GM11168 (cell line): ENCODE results near the gene DNAL4.
"Not testable (repeated sequence)": the region's sequence is repeated elsewhere in the genome, so short reads cannot be mapped to it uniquely, and the experiment has no call there.

ENCODE experiments used
- in situ Hi-C: fragments of 300-500 bp; cut with MboI; formaldehyde crosslinking; loops from one replicate; pipeline ENCODE4 v1.12.0; 2022; ENCODE audit warnings: low sequenced_read_pairs; ENCODE audit not compliant: unreplicated experiment

The DNAL4 gene

DNA sequence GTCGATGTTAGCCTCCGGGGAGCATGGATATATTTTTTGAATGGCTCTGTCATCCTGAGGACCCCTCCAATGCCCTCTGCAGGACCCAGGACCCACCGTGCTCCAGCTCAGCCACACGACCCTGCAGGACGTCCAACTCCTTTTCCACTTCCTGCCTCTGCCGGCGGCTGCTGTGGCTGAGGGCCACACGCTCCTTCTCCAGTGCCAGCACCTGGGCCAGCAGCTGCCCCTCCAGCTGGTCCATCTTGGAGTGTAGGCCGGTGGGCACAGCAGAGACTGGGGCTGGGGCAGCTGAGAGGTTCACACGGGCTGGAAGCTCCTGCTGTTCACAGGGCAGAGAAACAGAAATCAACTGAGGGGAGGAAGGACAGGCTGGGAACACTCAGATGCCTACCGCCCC, 34.2 kb upstream of the DNAL4 start:
- in situ Hi-C loops, result no loop called here

GRCh38 chr22:38827510-38827909, 33.6 kb upstream of the DNAL4 start:
- in situ Hi-C loops, result no loop called here

GRCh38 chr22:38826801-38827200, 32.9 kb upstream of the DNAL4 start:
- in situ Hi-C loops, result no loop called here

DNA sequence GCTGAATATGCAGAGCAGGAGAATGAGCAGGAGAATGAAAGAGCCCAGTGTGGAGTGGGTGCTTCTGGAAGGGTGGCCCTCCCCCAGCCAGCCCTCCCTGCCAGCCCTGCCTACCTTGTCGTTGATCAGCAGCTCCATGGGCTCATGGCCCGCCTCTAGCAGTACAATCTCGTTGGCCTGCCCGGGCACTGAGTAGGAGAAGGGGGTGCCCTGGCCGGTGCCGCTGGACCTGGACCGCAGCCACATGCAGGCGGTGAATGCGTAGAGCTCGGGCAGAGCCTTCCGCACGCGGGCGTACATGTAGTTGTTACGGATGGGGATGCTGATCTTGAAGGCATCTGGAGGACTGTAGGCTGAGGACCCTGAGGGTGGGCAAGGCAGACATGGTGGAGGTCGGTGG, 32.4 kb upstream of the DNAL4 start:
- in situ Hi-C loops, result no loop called here

DNA sequence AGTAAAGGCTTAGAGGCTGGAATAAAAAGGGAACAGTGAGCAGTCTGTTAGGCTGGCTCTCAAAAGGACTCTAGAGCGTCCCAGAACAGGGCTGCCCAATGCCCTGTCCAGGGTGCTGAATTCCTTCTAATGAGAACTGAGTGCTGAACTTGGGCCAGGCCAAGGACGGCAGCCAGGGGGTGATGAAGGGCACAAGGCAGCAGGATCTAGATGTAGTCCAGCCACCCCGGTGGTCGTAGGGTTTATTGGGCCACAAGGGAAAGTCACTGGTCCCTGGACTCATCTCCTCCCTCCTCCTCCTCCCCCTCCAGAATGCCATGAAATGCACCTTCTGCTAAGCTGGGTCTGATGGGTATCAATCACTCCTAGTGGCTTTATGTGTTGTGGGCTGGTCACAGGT, 30.6 kb upstream of the DNAL4 start:
- in situ Hi-C loops, result no loop called here

GRCh38 chr22:38823637-38824036, 29.7 kb upstream of the DNAL4 start:
- in situ Hi-C loops, result no loop called here

GRCh38 chr22:38823076-38823475, 29.1 kb upstream of the DNAL4 start:
- in situ Hi-C loops, result no loop called here

- in situ Hi-C loops, result no loop called here
Measured at GRCh38 chr22:38820020-38820419, 26.1 kb upstream of the DNAL4 start.

DNA sequence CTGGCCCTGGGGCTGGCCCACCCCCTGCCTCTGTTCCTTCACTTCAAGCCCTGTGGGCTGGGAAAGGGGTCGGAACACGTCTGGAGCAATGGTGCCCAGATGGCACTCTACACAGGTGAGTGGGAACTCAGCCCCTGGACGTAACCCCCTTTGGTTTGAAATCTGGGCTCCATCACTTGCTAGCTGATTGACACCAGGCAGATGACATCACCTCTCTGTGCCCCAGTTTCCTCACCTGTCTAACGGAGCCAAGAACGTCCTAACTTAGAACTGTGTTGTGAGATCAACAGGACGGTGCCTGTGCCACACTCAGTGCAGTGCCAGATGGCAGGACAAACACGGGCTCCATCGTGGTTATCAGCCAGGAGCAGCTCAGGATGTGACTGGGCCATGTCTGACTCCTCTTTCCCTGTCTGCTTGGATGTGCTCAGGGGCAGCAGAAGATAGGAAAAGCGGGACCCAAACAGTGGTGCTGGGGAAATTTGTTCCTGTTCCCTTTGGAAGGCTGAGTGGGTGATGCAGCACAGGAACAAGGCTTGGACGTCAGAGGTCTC, 25.5 kb upstream of the DNAL4 start:
- in situ Hi-C loops, result no loop called here

GRCh38 chr22:38817196-38817595, 23.3 kb upstream of the DNAL4 start:
- in situ Hi-C loops, result no loop called here

DNA sequence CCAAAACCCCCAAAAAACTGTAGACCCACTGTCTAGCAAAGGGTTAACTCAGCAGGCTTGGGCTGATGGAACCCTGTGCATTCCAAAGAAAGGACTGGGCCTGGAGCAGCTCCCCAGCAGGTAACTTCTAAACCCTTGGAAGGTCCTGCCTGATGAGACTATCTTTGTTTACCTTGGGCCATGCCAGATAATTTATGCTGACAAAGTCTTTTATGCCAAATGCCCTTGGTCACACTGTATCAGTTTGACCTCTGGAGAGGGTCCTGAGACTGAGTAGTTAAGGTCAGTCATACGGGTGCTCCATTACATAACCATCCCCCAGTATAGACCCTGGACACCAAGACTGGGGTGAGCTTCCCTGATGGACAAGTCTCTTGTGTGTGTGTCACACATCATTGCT, 21.9 kb upstream of the DNAL4 start:
- in situ Hi-C loops, result no loop called here

DNA sequence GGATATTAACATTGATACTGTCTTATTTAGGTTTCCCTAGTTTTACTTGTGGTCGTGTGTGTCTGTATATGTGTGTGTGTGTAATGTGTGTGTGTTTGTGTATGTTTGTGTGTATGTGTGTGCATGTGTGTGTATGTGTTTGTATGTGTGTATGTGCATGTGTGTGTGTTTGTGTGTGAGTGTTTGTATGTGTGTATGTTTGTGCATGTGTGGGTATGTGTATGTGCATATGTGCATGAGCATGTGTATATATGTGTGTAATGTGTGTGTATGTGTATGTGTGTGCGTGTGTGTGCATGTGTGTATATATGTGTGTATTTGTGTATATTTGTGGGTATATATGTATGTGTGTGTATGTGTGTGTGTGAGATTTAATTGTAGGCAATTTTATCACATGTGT, 17.3 kb upstream of the DNAL4 start:
- in situ Hi-C loops, result no loop called here

- in situ Hi-C loops, result not testable (repeated sequence)
Measured at GRCh38 chr22:38805041-38805593, 11.2 kb upstream of the DNAL4 start.

GRCh38 chr22:38802671-38803121, 8.8 kb upstream of the DNAL4 start:
- in situ Hi-C loops, result no loop called here

DNA sequence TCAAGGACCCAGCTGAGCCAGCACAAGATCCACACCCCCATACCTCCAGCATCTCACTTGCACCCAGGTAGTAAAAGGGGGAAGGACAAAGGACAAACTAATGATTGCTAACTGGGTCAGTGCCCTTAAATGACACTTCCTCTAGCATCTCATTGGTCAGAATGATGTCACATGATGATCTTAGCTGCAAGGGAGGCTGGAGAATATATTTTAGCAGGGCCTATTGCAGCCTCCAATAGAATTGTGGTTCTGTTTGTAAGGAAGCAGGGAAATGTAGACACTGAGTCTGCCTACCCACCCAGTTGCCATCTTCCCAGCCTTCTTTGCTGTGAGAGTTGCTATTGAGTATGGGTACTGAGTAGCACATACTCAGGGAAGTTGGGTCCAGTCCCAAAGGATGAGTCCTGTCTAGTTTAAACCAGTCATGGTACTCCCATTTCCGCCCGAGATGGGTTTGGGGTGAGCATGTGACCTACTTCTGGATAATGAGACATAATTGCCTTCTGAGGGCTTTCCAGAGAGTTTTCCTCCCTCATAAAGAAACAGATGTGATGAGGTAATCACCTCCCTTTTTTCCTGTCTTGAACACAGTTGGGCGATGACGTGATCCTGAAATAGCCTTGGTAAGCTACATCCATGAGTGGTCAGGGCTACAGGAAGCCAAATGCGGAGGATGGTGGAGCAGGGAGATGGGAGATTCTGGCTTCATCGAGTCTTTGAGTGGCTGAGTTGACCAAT, 5.5 kb upstream of the DNAL4 start:
- in situ Hi-C loops, result no loop called here

- in situ Hi-C loops, result no loop called here
Measured at GRCh38 chr22:38798496-38798895, 4.6 kb upstream of the DNAL4 start.

DNA sequence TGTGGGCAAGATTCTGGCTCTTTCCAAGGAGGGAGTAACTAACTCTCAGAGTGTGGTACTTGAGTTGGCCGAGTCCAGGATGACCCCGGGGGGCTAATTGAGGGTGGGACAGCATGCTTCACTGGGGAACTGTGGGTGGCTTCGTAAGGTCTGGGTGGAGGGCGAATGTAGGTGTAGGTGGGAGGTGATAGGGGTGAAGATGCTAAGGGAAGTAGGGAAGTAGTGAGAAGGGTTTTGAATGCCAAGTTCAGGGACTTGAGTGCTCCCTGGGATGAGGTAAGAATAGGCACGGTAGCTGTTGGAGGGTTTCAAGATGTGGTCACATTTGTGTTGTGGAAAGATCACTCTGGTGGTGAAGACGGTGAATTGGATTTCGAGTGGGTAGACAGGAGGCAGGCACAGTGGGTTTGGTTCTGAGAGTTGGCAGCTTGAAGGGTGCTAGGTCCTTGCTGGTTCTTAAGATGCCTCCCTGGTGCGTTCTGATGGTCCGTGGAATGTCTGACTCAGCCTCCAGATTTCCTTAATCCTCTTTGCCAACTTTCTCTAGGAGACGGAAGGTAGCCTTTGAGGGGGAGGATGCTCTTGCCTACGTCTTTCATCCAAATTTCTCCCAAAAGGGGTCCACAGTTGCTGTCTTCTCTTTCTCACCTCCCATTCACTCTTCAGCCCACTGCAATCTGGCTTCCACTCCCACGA, 2.5 kb upstream of the DNAL4 start:
- in situ Hi-C loops, result no loop called here

DNA sequence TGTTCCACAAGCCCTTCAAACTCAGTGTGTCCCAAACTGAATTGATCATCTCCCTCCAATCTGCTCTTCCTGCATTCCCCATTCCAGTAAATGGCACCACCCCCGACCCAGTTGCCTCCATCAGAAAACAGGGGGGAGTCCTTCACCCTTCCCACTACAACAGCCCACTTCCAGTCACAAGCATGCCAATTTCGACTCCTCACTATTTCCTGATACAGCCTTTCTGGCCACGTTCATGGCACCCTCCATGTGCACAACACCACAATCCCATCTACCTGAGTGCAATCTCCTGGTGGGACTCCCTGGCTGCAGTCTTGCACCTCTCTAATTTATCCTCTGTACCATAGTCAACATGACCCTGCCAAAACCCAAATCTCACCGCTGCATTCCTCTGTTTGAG, 1.6 kb upstream of the DNAL4 start:
- in situ Hi-C loops, result no loop called here

- in situ Hi-C loops, result no loop called here
Measured at GRCh38 chr22:38793317-38793716, 626 bp downstream of the DNAL4 start.

DNA sequence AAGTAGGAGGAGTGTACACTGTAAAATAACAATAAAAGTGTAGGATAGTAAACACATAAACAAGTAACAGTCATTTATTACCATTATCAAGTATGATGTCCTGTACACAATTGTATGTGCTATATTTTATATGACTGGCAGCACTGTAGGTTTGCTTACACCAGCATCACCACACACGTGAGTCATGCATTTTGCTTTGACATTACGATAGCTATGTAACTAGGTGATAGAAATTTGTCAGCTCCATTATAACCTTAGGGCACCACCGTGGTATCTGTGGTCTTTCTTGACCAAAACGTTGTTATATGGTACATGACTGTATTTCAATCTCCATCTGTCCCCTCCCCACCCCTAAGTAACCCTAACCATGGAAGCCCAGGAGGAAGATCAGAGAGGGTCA, 1.1 kb downstream of the DNAL4 start:
- in situ Hi-C loops, result no loop called here

- in situ Hi-C loops, result no loop called here
Measured at GRCh38 chr22:38789606-38790005, 4.3 kb downstream of the DNAL4 start.
